Left ventricle myocardium inferior (tissue), 1 donor: ENCODE measurements around the gene SAMD4A. TPM values are rescaled to one million over a fixed set of nuclear protein-coding genes. Genes with fewer than 3 reads are reported as not detected.

ENCODE experiments used
- DNase-seq: peaks from one replicate; pipeline ENCODE4 v3.0.0-alpha.2; 2020
- H3K27ac ChIP-seq: fragments of 200-600 bp; replicated peaks from 2 replicates; pipeline ENCODE4 v1.8.0; 2021
- H3K27me3 ChIP-seq: fragments of 200-600 bp; 2 replicates; pipeline ENCODE4 v1.8.0; 2021; ENCODE audit warnings: low read depth
- H3K36me3 ChIP-seq: fragments of 200-600 bp; 2 replicates; pipeline ENCODE4 v1.8.0; 2021
- H3K4me1 ChIP-seq: fragments of 200-600 bp; 2 replicates; pipeline ENCODE4 v1.8.0; 2021
- H3K4me3 ChIP-seq: fragments of 200-600 bp; 2 replicates; pipeline ENCODE4 v1.8.0; 2021; ENCODE audit warnings: mild to moderate bottlenecking, moderate library complexity
- H3K9me3 ChIP-seq: fragments of 200-600 bp; replicated peaks from 2 replicates; pipeline ENCODE4 v1.8.0; 2021
- CTCF ChIP-seq: fragments of 200-600 bp; IDR thresholded peaks from 2 replicates; pipeline ENCODE4 v1.8.0; 2021; ENCODE audit warnings: antibody characterized with exemption, mild to moderate bottlenecking, borderline replicate concordance
- intact Hi-C: fragments of 100-400 bp; cut with micrococcal nuclease; formaldehyde crosslinking; loops from one replicate; pipeline ENCODE4 v1.11.0; 2022
- total RNA-seq: library from RNA; stranded (reverse); fragmentation: NEBNext Ultra II Directional; extraction: Animal tissue kit (Norgen Biotek cat#: 25700); gene quantifications from one replicate; pipeline ENCODE4 v1.2.1, GENCODE V29; 2021
- donor health status: DM: no; HTN: yes; CAD: no; lungs with severe emphysema.

Gene SAMD4A
- total RNA-seq, 1 donor from 2014 or later, result 173 TPM

- H3K27ac ChIP-seq, result peak overlapping the region; percentile 87
- H3K27me3 ChIP-seq, result no peaks in the 10 kb centered on the region
- intact Hi-C loops, result no loop called here
- no peaks in the 10 kb centered on the region for H3K9me3 ChIP-seq
- H3K36me3 ChIP-seq, result no peaks in the 10 kb centered on the region
- DNase-seq, result peak; percentile 44
- H3K4me3 ChIP-seq, result peak overlapping the region; percentile 57
- no peak for TF ChIP-seq CTCF
- H3K4me1 ChIP-seq, result peaks cover 83% of the 10 kb centered on the region
Observed at GRCh38 chr14:54627540-54628363, 60.8 kb downstream of the SAMD4A start.

GRCh38 chr14:54629183-54629582 is 62.3 kb downstream of the SAMD4A start:
- TF ChIP-seq CTCF, result no peak
- Histone ChIP-seq H3K4me1 (peaks cover 87% of the 10 kb centered on the region), H3K27ac (peak overlapping the region; percentile 87), H3K36me3 (no peaks in the 10 kb centered on the region), H3K4me3 (no peak overlapping the region), H3K9me3 (no peaks in the 10 kb centered on the region), H3K27me3 (no peaks in the 10 kb centered on the region)
- DNase-seq, result no peak
- intact Hi-C loops, result no loop called here

- TF ChIP-seq CTCF, result no peak
- no peak for DNase-seq
- Histone ChIP-seq H3K9me3 (no peaks in the 10 kb centered on the region), H3K36me3 (no peaks in the 10 kb centered on the region), H3K4me1 (peaks cover 85% of the 10 kb centered on the region), H3K27ac (peak overlapping the region; percentile 28), H3K4me3 (no peak overlapping the region), H3K27me3 (no peaks in the 10 kb centered on the region)
- intact Hi-C loops, result no loop called here
Observed at GRCh38 chr14:54629635-54630360, 62.9 kb downstream of the SAMD4A start.

GRCh38 chr14:54631016-54631415 is 64.1 kb downstream of the SAMD4A start:
- no peak overlapping the region for H3K4me3 ChIP-seq
- no peak overlapping the region for H3K27ac ChIP-seq
- DNase-seq, result no peak
- peaks cover 85% of the 10 kb centered on the region for H3K4me1 ChIP-seq
- no peaks in the 10 kb centered on the region for H3K36me3 ChIP-seq
- no peak for TF ChIP-seq CTCF
- H3K27me3 ChIP-seq, result no peaks in the 10 kb centered on the region
- no peaks in the 10 kb centered on the region for H3K9me3 ChIP-seq
- intact Hi-C loops, result no loop called here

GRCh38 chr14:54632452-54632851 is 65.5 kb downstream of the SAMD4A start:
- Histone ChIP-seq H3K4me3 (no peak overlapping the region), H3K9me3 (no peaks in the 10 kb centered on the region), H3K36me3 (no peaks in the 10 kb centered on the region), H3K27ac (no peak overlapping the region), H3K4me1 (peaks cover 81% of the 10 kb centered on the region), H3K27me3 (no peaks in the 10 kb centered on the region)
- intact Hi-C loops, result no loop called here
- no peak for DNase-seq
- no peak for TF ChIP-seq CTCF
